ENCODE results near the gene IGSF22.

DNA sequence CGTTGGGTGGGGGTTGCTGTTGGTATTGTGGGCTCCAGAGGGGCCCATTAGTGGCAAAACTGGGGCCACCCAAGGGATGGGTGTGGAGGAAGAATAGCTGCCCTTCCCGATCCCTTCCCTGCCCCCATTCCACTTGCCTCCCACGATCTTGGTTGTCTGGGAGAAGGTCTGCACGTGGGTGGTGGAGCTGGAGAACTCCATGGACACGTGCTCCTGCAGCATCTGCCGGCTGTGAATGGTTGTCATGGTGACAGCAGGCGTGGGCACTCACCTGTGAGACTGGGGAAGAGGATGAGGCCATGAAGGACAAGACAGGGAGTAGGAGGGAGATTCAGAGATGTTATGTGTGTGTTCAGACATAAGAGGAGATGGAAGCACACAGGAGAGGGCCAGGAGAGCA lies 2.0 kb downstream of the IGSF22 start:
- TF ChIP-seq, protein P1, sequence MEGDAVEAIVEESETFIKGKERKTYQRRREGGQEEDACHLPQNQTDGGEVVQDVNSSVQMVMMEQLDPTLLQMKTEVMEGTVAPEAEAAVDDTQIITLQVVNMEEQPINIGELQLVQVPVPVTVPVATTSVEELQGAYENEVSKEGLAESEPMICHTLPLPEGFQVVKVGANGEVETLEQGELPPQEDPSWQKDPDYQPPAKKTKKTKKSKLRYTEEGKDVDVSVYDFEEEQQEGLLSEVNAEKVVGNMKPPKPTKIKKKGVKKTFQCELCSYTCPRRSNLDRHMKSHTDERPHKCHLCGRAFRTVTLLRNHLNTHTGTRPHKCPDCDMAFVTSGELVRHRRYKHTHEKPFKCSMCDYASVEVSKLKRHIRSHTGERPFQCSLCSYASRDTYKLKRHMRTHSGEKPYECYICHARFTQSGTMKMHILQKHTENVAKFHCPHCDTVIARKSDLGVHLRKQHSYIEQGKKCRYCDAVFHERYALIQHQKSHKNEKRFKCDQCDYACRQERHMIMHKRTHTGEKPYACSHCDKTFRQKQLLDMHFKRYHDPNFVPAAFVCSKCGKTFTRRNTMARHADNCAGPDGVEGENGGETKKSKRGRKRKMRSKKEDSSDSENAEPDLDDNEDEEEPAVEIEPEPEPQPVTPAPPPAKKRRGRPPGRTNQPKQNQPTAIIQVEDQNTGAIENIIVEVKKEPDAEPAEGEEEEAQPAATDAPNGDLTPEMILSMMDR (optimal IDR thresholded peaks at IDR 0.05 in 1 of 3, IDR thresholded peaks at IDR 0.05 in 1 of 3, conservative IDR thresholded peaks at IDR 0.05 in 1 of 3; ENCODE audit: extremely low read depth in 1 of 3, insufficient read depth in 2 of 3, low read length in 3 of 3): no peak
- no peak for TF ChIP-seq EZH2 (IDR thresholded peaks at IDR 0.05; ENCODE audit: low read length)
